Nucleus accumbens (tissue), 56 donors: Measurements from ENCODE around the gene OR2C3.
"Not testable (repeated sequence)": the region's sequence is repeated elsewhere in the genome, so short reads cannot be mapped to it uniquely, and the experiment has no call there.

Source experiments
- DNase-seq, 56 donors: peaks; one replicate each; lab custom pipeline; 2025; lab: John Stamatoyannopoulos, UW

The OR2C3 gene

GRCh38 chr1:247536340-247536739 is at the start of gene OR2C3:
Gene OR2C3 (minus strand): TSS chr1:247536440. CDS start chr1:247532511, 3,929 bp downstream.
- DNase-seq, result no peak

DNA sequence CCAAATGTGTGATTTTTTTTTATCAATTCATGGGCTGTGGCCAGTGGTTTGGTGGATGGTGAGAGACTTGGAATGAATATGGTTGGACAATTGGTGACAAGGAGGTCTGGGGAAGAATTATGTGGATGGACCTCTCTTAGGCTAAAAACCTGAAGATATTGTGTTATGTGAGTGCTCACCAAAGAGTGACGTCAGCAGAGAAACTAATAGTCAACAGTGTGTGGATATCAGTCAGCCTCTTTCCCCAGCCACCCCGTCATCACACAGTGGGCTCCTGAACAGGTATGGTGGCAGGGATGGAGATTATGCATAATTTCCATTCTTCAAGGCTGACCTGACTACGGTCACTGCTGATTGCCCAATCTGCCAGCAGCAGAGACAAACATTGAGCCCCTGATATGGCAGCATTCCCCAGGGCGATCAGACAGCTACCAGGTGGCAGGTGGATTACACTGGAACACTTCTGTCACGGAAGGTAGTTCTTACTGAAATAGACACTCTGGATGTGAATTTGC is 42.8 kb upstream of the OR2C3 start:
- DNase-seq, result no peak

- no peak for DNase-seq
These were observed 40.3 kb upstream of the OR2C3 start for GRCh38 chr1:247576514-247576913.

GRCh38 chr1:247574664-247575063 is 38.4 kb upstream of the OR2C3 start:
- DNase-seq, result no peak

GRCh38 chr1:247574236-247574635 is 38.0 kb upstream of the OR2C3 start:
- DNase-seq, result no peak

DNA sequence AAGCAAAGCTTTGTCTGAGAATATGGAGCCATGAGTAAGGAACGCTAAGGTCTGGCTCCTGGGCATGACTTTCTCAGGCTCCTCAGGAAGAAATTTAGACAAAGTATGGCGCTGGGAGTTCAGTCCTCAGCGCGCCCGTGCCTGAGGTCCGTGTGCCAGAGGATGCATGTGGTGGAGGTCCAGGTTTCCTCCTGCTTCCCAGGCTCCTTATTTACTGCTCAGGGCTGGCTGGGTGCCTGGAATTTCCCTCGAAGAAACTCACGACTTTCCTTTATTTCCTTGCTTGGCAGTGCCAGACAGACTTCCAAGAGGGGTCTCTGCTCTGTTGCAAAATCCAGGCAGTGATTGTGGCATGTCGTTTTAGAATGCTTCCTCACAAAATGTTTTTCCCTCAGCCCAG is 26.0 kb upstream of the OR2C3 start:
- no peak for DNase-seq

DNA sequence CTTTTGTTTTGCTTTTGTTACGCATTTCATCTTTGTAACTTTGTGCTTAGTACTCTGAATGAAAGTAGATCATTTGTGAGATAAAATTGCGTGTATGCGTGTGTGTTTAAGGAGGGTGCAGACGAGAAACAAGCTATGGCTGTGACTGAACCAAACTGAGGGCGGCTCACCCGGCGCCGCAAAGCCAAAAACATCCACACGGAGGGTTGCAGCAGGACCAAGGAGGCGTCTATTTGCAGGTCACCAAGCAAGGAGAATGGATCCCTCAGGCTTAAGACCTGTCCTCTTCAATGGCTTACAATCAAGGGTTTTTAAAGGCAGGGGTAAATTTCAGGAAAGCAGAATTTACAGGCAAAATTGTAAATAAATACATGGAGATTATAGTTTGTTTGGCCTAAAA is 25.5 kb upstream of the OR2C3 start:
- DNase-seq, result no peak

- no peak for DNase-seq
These were observed 21.9 kb upstream of the OR2C3 start for GRCh38 chr1:247557926-247558674.

DNA sequence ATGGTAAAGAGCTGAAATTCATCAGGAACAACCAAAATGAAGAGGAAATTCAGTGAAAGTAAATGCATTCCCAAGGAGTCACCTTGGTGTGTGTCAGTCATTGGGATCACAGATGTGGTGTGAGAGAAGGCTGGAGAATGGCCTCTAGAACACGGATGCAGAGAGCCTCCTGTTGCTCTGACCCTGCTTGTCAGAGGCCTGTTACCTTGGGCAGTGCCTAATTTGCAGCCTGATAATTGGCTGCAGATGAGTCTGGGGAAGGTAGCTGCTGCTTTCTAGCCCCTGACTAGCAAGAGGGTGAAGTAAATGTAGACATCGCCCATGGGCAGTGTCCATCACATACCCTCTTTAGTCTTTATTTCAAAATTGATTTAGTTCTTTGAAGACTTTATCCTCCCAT is 16.0 kb upstream of the OR2C3 start:
- DNase-seq, result no peak

- no peak for DNase-seq
These were observed 15.5 kb upstream of the OR2C3 start for GRCh38 chr1:247551721-247552120.

DNA sequence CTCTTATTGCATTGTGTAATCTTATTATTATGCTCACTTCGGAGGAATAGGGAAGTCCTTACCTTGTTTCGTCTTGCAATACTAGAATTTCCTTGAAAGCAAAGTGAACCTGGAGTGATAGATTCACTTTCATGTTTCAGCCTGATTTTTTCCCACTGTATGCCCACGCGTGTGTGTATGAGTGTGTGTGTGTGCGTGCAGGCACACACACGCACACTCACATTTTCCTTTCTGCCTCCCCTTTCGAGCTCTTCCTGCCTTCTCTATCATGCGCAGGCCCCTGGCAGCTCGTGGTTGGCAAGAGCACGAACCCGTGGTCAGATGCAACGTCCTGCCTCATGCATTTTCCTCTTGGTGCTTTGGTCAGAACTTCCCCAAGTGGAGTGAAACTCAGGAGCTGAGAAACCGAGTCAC is 12.5 kb upstream of the OR2C3 start, which contains the start of gene GCSAML:
TSS of gene GCSAML (plus strand) at position 366 of the 414 bp plus-strand sequence. CDS start 58 bp downstream, outside the sequence.
- DNase-seq, result no peak

GRCh38 chr1:247548092-247548491 is 11.9 kb upstream of the OR2C3 start:
- DNase-seq, result no peak

DNA sequence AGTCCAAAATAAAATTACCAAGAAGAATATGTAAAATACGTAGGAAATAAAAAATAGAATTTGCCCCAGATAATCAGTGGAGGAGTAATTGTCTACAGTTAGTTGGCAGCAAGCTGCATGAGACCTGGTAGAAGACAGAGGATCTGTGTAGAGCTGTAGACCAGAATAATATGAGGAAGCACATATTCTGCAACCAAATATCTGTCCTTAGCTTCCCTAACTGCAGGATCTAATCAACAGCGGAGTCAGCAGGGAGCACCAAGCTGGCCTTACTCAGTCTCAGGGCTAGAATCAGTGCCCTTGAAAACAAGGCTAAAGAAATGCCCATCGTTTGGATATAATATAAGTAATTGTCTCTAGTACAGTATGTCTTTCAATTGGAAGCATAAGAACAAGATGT is 6.6 kb upstream of the OR2C3 start:
- no peak for DNase-seq

GRCh38 chr1:247540581-247540980 is 4.3 kb upstream of the OR2C3 start:
- DNase-seq, result no peak

GRCh38 chr1:247539215-247539614 is 3.0 kb upstream of the OR2C3 start:
- no peak for DNase-seq

GRCh38 chr1:247538561-247538960 is 2.3 kb upstream of the OR2C3 start:
- DNase-seq, result no peak

GRCh38 chr1:247535402-247535801 is 838 bp downstream of the OR2C3 start:
- DNase-seq, result no peak

DNA sequence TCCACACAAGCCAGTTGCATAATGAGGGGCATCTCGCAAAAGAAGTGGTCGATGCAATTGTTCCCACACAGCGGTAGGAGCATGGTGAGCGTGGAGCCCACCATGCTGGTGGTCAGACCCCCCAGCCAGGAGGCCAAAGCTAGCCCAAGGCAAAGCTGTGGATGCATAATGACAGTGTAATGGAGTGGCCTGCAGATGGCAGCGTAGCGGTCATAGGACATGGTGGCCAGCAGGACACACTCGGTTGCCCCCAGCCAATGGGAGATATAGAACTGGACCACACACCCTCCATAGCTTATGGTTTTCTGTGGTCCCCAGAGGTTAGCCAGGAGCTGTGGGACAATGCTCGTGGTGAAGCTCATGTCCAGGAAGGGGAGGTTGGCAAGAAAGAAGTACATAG is 4.3 kb downstream of the OR2C3 start:
- no peak for DNase-seq

DNA sequence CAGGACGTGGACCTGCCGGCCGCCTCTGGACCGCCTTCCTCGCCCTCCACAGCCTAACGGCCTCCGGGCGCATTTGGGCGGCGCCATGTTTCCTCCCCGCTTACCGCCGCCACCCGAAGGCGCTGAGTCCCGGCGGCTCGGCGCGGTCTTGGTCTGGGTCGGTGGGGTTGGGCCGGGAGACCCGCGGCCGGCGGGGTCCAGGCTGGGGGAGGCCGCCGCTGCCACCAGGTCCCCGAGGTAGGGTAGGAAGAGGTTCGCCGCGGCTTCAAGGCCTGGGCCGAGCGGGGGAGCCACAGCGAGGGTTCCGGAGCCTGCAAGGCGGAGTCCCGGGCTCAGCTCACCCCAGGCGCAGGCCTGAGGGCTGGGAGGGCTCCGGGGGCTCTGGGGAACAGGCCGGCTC is 5.5 kb downstream of the OR2C3 start:
- DNase-seq, result no peak

- DNase-seq, result no peak
These were observed 6.4 kb downstream of the OR2C3 start for GRCh38 chr1:247529771-247530355.

DNA sequence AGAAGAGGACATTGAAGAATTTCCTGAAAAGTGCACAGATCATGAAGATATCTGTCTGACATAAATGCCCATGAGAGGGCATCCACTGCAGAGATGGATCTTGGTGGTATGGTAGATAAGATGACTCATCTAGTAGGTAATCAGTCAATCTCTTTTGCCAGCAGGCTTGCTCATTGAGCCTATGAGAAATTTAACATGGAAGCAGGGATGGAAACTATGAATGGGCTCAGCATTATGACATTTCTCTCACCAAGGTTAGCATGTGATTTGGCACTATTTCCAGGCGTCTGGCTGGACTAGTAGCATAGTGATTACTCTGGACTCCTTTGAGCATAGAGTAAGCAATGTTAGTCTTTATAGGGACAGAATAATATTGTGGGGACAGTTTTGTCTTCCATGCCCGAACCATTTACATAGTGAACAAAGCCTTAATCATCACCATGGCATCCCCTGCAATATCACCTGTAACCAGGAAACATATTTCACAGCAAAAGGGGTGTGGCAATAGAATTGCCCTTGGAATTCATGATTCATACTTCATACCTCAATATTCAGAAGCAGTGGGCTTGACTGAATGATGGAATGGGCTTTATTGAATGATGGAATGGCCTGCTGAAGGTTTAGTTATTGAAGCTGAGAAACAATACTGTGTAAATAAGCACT is 7.3 kb downstream of the OR2C3 start:
- no peak for DNase-seq

GRCh38 chr1:247521886-247522285 is 14.4 kb downstream of the OR2C3 start:
- not testable (repeated sequence) for DNase-seq
